ENCODE results near the gene ZNF485.
A peak's percentile ranks its signal among the peaks of the same experiment; 100 is the strongest.
"Not testable (repeated sequence)": the region's sequence is repeated elsewhere in the genome, so short reads cannot be mapped to it uniquely, and the experiment has no call there.

Gene ZNF485

GRCh38 chr10:43606323-43607198, at the start of gene ZNF485:
Gene ZNF485, plus strand, starts transcription at chr10:43606438. Its CDS starts 613 bp downstream, at chr10:43607051.
- peak; percentile 36 for DNase-seq (ENCODE audit: low read depth)

- no peak for DNase-seq (ENCODE audit: low read depth)
These were observed 49.0 kb upstream of the ZNF485 start for GRCh38 chr10:43557214-43557613.

GRCh38 chr10:43569681-43570080, 36.6 kb upstream of the ZNF485 start:
- no peak for DNase-seq (ENCODE audit: low read depth)

- no peak for DNase-seq (ENCODE audit: low read depth)
These were observed 35.3 kb upstream of the ZNF485 start for GRCh38 chr10:43570971-43571370.

GRCh38 chr10:43573250-43574000, 32.8 kb upstream of the ZNF485 start:
- DNase-seq (ENCODE audit: low read depth) = no peak

- DNase-seq (ENCODE audit: low read depth) = peak; percentile 78
These were observed 32.0 kb upstream of the ZNF485 start, which contains the start of gene ZNF239 for GRCh38 chr10:43574001-43574892. Gene ZNF239, minus strand, starts transcription at chr10:43574616. Its CDS starts 16,537 bp downstream, at chr10:43558079.

GRCh38 chr10:43574906-43575305, 31.3 kb upstream of the ZNF485 start:
- DNase-seq (ENCODE audit: low read depth) = no peak

- no peak for DNase-seq (ENCODE audit: low read depth)
These were observed 30.2 kb upstream of the ZNF485 start for GRCh38 chr10:43576062-43576461.

- DNase-seq (ENCODE audit: low read depth) = no peak
These were observed 29.7 kb upstream of the ZNF485 start for GRCh38 chr10:43576580-43576979.

- DNase-seq (ENCODE audit: low read depth) = no peak
These were observed 22.2 kb upstream of the ZNF485 start for GRCh38 chr10:43584051-43584450.

- no peak for DNase-seq (ENCODE audit: low read depth)
These were observed 21.2 kb upstream of the ZNF485 start for GRCh38 chr10:43585046-43585445.

GRCh38 chr10:43585981-43586729, 20.1 kb upstream of the ZNF485 start:
- DNase-seq (ENCODE audit: low read depth) = no peak

- not testable (repeated sequence) for DNase-seq (ENCODE audit: low read depth)
These were observed 19.5 kb upstream of the ZNF485 start for GRCh38 chr10:43586730-43587115.

GRCh38 chr10:43591303-43591904, 14.8 kb upstream of the ZNF485 start:
- no peak for DNase-seq (ENCODE audit: low read depth)

GRCh38 chr10:43594944-43595589, 11.2 kb upstream of the ZNF485 start:
- no peak for DNase-seq (ENCODE audit: low read depth)

GRCh38 chr10:43595739-43596298, 10.4 kb upstream of the ZNF485 start:
- DNase-seq (ENCODE audit: low read depth) = no peak

- DNase-seq (ENCODE audit: low read depth) = no peak
These were observed 9.7 kb upstream of the ZNF485 start for GRCh38 chr10:43596546-43596945.

- no peak for DNase-seq (ENCODE audit: low read depth)
These were observed 7.8 kb upstream of the ZNF485 start for GRCh38 chr10:43598446-43598845.

- no peak for DNase-seq (ENCODE audit: low read depth)
These were observed 6.9 kb upstream of the ZNF485 start for GRCh38 chr10:43599333-43599732.

- DNase-seq (ENCODE audit: low read depth) = not testable (repeated sequence)
These were observed 4.7 kb upstream of the ZNF485 start for GRCh38 chr10:43601576-43601975.
